ENCODE measurements around the gene TMED5.

The TMED5 gene

DNA sequence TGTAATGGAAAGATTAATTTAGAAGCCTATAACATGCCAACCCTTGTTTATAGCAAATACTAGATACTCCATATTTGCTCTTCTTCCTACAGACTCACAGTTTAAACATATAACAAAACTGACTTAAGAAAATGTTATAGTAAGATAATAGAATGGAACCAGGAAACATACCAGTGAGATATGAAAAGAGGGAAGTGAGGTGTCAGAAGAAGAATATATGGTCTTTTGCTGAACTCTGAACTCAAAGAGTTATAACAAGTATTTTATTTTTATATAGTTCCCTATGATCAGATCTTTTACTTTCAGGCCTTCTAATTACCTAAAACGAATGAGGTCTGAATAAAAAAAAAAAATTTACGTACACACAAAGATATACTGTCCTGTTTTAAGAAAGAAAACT lies 20.9 kb downstream of the TMED5 start:
- no peak for TF ChIP-seq FOXP2 (optimal IDR thresholded peaks at IDR 0.05; ENCODE audit: borderline replicate concordance, extremely low read depth, extremely low read length, insufficient read depth)
- TF ChIP-seq, protein P1, sequence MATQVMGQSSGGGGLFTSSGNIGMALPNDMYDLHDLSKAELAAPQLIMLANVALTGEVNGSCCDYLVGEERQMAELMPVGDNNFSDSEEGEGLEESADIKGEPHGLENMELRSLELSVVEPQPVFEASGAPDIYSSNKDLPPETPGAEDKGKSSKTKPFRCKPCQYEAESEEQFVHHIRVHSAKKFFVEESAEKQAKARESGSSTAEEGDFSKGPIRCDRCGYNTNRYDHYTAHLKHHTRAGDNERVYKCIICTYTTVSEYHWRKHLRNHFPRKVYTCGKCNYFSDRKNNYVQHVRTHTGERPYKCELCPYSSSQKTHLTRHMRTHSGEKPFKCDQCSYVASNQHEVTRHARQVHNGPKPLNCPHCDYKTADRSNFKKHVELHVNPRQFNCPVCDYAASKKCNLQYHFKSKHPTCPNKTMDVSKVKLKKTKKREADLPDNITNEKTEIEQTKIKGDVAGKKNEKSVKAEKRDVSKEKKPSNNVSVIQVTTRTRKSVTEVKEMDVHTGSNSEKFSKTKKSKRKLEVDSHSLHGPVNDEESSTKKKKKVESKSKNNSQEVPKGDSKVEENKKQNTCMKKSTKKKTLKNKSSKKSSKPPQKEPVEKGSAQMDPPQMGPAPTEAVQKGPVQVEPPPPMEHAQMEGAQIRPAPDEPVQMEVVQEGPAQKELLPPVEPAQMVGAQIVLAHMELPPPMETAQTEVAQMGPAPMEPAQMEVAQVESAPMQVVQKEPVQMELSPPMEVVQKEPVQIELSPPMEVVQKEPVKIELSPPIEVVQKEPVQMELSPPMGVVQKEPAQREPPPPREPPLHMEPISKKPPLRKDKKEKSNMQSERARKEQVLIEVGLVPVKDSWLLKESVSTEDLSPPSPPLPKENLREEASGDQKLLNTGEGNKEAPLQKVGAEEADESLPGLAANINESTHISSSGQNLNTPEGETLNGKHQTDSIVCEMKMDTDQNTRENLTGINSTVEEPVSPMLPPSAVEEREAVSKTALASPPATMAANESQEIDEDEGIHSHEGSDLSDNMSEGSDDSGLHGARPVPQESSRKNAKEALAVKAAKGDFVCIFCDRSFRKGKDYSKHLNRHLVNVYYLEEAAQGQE (IDR thresholded peaks at IDR 0.05; ENCODE audit: insufficient read depth in 1 of 2, low read depth in 2 of 2, low read length in 2 of 2) = no peak
- TF ChIP-seq POLR2AphosphoS5 (IDR thresholded peaks at IDR 0.05; ENCODE audit: low read depth, low read length) = no peak
- TF ChIP-seq TAF1 (IDR thresholded peaks at IDR 0.05; ENCODE audit: borderline replicate concordance, insufficient read depth, low read length) = no peak
- no peak for TF ChIP-seq SIN3A (IDR thresholded peaks at IDR 0.05; ENCODE audit: borderline replicate concordance, insufficient read depth, low read length)

DNA sequence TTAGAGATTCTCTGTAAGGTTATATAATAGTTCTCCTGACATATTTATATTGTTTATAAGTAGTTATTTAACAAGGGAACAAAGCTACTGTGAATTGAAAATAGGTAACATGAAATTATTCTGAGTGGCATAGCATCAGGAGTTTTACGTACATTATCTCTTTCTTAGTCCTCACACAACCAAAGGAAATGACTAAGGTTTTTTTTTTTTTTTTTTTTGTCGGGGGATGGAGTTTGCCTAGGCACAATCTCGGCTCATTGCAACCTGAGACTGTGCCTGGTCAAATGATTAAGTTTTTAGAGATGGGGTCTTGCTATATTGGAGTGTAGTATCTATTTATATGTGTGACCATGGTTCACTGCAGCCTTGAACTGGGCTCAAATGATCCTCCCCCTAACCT lies 24.9 kb downstream of the TMED5 start:
- TF ChIP-seq SIN3A (IDR thresholded peaks at IDR 0.05; ENCODE audit: borderline replicate concordance, insufficient read depth, low read length) = no peak
- no peak for TF ChIP-seq FOXP2 (optimal IDR thresholded peaks at IDR 0.05; ENCODE audit: borderline replicate concordance, extremely low read depth, extremely low read length, insufficient read depth)
- TF ChIP-seq, protein P1 (IDR thresholded peaks at IDR 0.05; ENCODE audit: insufficient read depth in 1 of 2, low read depth in 2 of 2, low read length in 2 of 2) = no peak
- no peak for TF ChIP-seq POLR2AphosphoS5 (IDR thresholded peaks at IDR 0.05; ENCODE audit: low read depth, low read length)
- TF ChIP-seq TAF1 (IDR thresholded peaks at IDR 0.05; ENCODE audit: borderline replicate concordance, insufficient read depth, low read length) = no peak

DNA sequence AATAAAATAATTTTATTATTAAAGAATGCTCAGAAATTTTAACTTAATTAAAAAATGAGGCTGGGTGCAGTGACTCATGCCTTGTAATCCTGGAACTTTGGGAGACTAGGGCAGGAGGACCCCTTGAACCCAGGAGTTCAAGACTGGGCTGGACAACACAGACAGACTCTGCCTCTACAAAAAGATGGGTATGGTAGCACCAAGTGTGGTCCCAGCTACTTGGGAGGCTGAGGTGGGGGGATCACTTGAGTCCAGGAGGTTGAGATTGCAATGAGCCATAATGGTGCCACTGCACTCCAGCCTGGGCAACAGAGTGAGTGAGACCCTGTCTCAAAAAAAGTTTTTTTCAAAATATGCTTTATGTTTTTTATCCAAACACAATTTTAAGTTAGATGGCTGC lies 25.3 kb downstream of the TMED5 start:
- TF ChIP-seq POLR2AphosphoS5 (IDR thresholded peaks at IDR 0.05; ENCODE audit: low read depth, low read length) (no peak), SIN3A (IDR thresholded peaks at IDR 0.05; ENCODE audit: borderline replicate concordance, insufficient read depth, low read length) (no peak), TAF1 (IDR thresholded peaks at IDR 0.05; ENCODE audit: borderline replicate concordance, insufficient read depth, low read length) (no peak), FOXP2 (optimal IDR thresholded peaks at IDR 0.05; ENCODE audit: borderline replicate concordance, extremely low read depth, extremely low read length, insufficient read depth) (no peak)
- TF ChIP-seq, protein P1 (IDR thresholded peaks at IDR 0.05; ENCODE audit: insufficient read depth in 1 of 2, low read depth in 2 of 2, low read length in 2 of 2) = no peak

DNA sequence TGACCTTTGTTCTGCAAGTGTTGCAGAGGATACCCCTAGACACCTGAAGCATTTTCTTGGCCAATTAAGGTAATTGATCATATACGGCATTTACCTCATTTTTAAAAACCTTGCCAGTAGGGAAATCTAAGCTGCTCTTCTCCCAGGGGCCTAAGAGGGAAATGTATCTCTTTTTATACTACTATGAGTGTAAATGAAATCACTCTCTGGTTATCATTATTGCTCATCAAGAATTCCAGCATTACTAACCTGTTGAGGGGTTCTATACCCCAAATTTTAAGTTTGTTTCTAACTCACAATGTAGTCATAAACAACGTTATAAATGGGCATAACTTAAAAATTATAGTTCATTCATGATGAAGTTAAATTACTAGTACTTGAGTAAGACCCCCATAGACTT lies 27.4 kb downstream of the TMED5 start:
- no peak for TF ChIP-seq FOXP2 (optimal IDR thresholded peaks at IDR 0.05; ENCODE audit: borderline replicate concordance, extremely low read depth, extremely low read length, insufficient read depth)
- TF ChIP-seq POLR2AphosphoS5 (IDR thresholded peaks at IDR 0.05; ENCODE audit: low read depth, low read length) = no peak
- TF ChIP-seq, protein P1 (IDR thresholded peaks at IDR 0.05; ENCODE audit: insufficient read depth in 1 of 2, low read depth in 2 of 2, low read length in 2 of 2) = no peak

DNA sequence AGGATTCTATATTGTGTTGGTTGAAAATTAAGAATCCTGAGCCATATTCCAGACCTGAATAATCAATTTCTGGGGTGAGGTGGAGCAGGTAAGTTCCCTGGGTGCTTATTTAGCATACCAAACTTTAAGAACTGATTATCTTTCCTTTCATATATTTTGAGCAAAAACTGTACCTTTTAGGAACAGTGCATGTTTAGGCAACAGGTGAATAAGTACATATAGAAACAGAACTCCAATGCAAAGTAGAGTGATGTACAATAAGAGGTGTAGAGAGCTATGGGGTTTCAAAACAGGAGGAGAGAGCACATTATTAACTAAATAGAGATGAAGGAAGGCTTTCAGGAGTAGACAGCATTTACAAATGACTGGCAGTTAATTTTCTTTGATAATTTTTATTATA lies 28.7 kb downstream of the TMED5 start:
- no peak for TF ChIP-seq TAF1 (IDR thresholded peaks at IDR 0.05; ENCODE audit: borderline replicate concordance, insufficient read depth, low read length)
- TF ChIP-seq SIN3A (IDR thresholded peaks at IDR 0.05; ENCODE audit: borderline replicate concordance, insufficient read depth, low read length) = no peak
- TF ChIP-seq, protein P1 (IDR thresholded peaks at IDR 0.05; ENCODE audit: insufficient read depth in 1 of 2, low read depth in 2 of 2, low read length in 2 of 2) = no peak
- no peak for TF ChIP-seq FOXP2 (optimal IDR thresholded peaks at IDR 0.05; ENCODE audit: borderline replicate concordance, extremely low read depth, extremely low read length, insufficient read depth)
- no peak for TF ChIP-seq POLR2AphosphoS5 (IDR thresholded peaks at IDR 0.05; ENCODE audit: low read depth, low read length)
